Kidney epithelial cell (primary cell): ENCODE results near the gene EDEM1. TPM values are rescaled to one million over a fixed set of nuclear protein-coding genes. Genes with fewer than 3 reads are reported as not detected.

Experiments used
- DNase-seq: peaks from one replicate; pipeline ENCODE4 v3.0.0-alpha.2; 2010; ENCODE audit warnings: low read depth
- H3K27me3 ChIP-seq: 2 replicates; pipeline ENCODE4 v1.6.0; 2011; ENCODE audit warnings: low read length; ENCODE audit not compliant: control insufficient read depth, insufficient read depth
- H3K36me3 ChIP-seq: 2 replicates; pipeline ENCODE4 v1.5.1; 2011; ENCODE audit warnings: low read length; ENCODE audit not compliant: control insufficient read depth, insufficient read depth
- H3K4me3 ChIP-seq: 2 replicates; pipeline ENCODE4 v1.5.1; 2011; ENCODE audit warnings: low read depth, mild to moderate bottlenecking, control low read depth, low read length
- CTCF ChIP-seq: IDR thresholded peaks from 2 replicates; pipeline ENCODE4 v1.5.1; 2011; ENCODE audit warnings: mild to moderate bottlenecking, moderate library complexity, low read length, control low read depth, inconsistent platforms; ENCODE audit not compliant: insufficient read depth, poor library complexity, severe bottlenecking
- total RNA-seq: library from RNA; depleted of rRNA; stranded (reverse); fragments of >200 nt; gene quantifications from 2 replicates; pipeline ENCODE4 v1.2.3, GENCODE V29; 2015

EDEM1 gene
- total RNA-seq, 1 donor from 2014 or later, result 56.9 TPM

- Histone ChIP-seq H3K36me3 (no peaks in the 10 kb centered on the region), H3K27me3 (no peaks in the 10 kb centered on the region), H3K4me3 (no peak overlapping the region)
- no peak for DNase-seq
- TF ChIP-seq CTCF, result no peak
Observed at GRCh38 chr3:5264896-5265770, 77.6 kb downstream of the EDEM1 start.

GRCh38 chr3:5267252-5267651 is 79.7 kb downstream of the EDEM1 start:
- H3K27me3 ChIP-seq, result no peaks in the 10 kb centered on the region
- no peak overlapping the region for H3K4me3 ChIP-seq
- no peak for DNase-seq
- no peak for TF ChIP-seq CTCF
- H3K36me3 ChIP-seq, result no peaks in the 10 kb centered on the region

- no peak for DNase-seq
- Histone ChIP-seq H3K4me3 (no peak overlapping the region), H3K27me3 (no peaks in the 10 kb centered on the region), H3K36me3 (no peaks in the 10 kb centered on the region)
- no peak for TF ChIP-seq CTCF
Observed at GRCh38 chr3:5267889-5268288, 80.4 kb downstream of the EDEM1 start.

Other genes with a start within 250 kb of the EDEM1 start
- gene BHLHE40, start 208.3 kb upstream of the EDEM1 start, total RNA-seq, result 174 and 215 TPM in 2 replicates
- gene ARL8B, start 65.4 kb upstream of the EDEM1 start, total RNA-seq, result 66.1 and 69.2 TPM in 2 replicates